ENCODE measurements around the gene EPX.

EPX gene

DNA sequence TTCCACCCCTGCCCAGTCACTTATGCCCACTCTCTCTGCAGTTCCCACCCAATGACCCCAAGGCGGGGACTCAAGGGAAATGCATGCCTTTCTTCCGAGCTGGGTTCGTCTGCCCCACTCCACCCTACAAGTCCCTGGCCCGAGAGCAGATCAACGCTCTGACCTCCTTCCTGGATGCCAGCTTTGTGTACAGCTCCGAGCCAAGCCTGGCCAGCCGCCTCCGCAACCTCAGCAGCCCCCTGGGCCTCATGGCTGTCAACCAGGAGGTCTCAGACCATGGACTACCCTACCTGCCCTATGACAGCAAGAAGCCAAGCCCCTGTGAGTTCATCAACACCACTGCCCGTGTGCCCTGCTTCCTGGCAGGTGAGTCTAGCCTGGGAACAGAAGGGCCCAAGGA is 59.6 kb downstream of the EPX start:
- H3K79me2 ChIP-seq (ENCODE audit: control insufficient read depth, insufficient read depth, low read length, unreplicated experiment), result no peaks in the 10 kb centered on the region
- H2AFZ ChIP-seq (ENCODE audit: low read length, unreplicated experiment), result no peak overlapping the region
- no peaks in the 10 kb centered on the region for H3K36me3 ChIP-seq (ENCODE audit: insufficient read depth, low read length)
- H3K27ac ChIP-seq (ENCODE audit: low read depth, low read length), result no peak overlapping the region
- no peaks in the 10 kb centered on the region for H3K4me1 ChIP-seq (ENCODE audit: control insufficient read depth, insufficient read depth, low read length, unreplicated experiment)
- peaks cover 41% of the 10 kb centered on the region for H3K27me3 ChIP-seq (ENCODE audit: insufficient read depth, low read length)
- H3K4me3 ChIP-seq (ENCODE audit: low read depth, low read length), result no peak overlapping the region

DNA sequence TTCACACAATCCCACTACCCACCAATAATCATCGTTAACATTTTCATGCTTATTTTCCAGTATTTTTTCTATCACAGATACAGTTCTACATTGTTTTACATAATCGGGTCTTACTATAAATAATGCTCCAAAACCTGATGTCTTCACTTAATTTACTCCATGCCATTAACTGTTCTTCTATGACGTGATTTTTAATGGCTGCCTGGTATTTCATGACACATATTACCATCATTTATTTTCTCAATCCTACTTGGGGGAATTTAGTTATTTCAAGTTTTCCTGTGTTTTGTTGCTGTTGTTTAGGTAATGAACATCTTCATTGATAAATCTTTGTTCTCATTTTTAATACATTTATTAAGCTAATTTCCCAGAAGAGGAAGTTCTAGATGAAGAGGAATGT is 60.6 kb downstream of the EPX start:
- Histone ChIP-seq H2AFZ (ENCODE audit: low read length, unreplicated experiment) (no peak overlapping the region), H3K4me1 (ENCODE audit: control insufficient read depth, insufficient read depth, low read length, unreplicated experiment) (no peaks in the 10 kb centered on the region), H3K36me3 (ENCODE audit: insufficient read depth, low read length) (no peaks in the 10 kb centered on the region), H3K4me3 (ENCODE audit: low read depth, low read length) (no peak overlapping the region), H3K79me2 (ENCODE audit: control insufficient read depth, insufficient read depth, low read length, unreplicated experiment) (no peaks in the 10 kb centered on the region), H3K27ac (ENCODE audit: low read depth, low read length) (no peak overlapping the region), H3K27me3 (ENCODE audit: insufficient read depth, low read length) (peaks cover 45% of the 10 kb centered on the region)
